G401 (cell line): ENCODE data around the gene DNAH17. TPM values are rescaled to one million over a fixed set of nuclear protein-coding genes. Genes with fewer than 3 reads are reported as not detected.

ENCODE experiments used
- DNase-seq: peaks from one replicate; pipeline ENCODE4 v3.0.0-alpha.2; 2015; ENCODE audit warnings: low spot score
- in situ Hi-C: cut with HindIII; loops from 2 replicates; pipeline ENCODE4 v1.10.0; 2016; ENCODE audit warnings: low sequenced_read_pairs, mixed read lengths
- total RNA-seq: library from RNA; depleted of rRNA; stranded (reverse); fragments of >200 nt; shearing (Covaris generic); gene quantifications from 2 replicates; pipeline ENCODE4 v1.2.3, GENCODE V29; 2014

DNAH17 gene
- total RNA-seq, 1 experiment from 2014 or later, result not detected

DNA sequence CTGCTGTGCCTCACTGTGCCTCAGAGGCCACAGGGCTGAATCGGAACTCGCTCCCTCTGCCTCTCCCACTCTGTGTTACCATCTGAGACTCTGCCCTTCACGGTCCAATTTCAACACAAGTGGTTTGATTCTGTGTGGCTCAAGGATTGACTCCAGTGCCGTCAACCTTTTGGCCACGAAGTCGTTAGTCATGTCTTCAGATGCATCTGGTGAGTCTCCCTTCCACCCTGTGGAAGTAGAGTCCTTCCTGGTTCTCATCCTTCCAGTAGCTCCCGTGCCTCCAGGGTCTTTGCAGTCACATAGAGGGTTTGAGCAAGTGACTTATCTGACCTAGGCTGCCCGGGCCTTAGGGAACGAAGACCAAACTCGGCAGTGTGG is 147.6 kb downstream of the DNAH17 start:
- no peak for DNase-seq
- in situ Hi-C loops, result loop anchor here (25.0 kb wide), 1 partner anchor 167 kb away; no protein-coding TSS in a partner anchor

DNA sequence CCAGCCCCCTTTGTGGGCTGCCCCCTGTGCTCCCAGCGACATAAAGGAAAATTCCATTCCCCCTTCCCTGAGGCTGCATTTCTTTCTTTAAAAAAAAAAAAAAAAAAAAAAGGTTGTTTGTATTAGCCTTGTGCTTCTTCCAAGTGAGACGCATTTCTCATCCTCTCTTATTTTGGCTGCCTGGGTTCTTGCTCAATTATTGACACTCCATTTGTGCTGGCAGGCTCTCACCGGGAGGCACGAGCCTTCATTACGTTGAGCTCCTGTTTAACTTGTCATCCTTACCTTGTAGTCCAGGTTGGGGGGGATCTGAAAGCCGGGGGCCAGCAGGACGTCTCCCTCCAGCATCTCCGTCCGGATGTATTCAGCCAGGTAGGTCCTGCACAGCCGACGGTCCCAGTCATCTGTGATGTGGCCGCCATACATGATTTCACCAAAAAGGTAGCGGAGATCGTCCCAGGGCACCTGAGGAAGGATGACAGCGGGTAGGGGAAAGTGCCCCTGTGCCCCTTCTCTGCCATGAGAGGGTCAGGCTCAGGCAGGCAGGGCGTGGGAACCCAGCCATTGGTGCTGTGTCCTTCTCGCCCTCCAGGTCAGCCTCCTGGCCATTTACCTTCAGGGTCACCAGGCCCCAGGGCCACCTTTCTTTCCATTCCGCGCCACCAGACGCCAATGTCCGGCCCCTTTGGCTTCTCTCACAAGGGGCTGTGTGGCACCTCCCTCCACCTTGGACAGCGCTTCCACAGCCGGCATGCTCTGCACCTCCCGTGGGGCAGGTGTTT is 148.2 kb downstream of the DNAH17 start:
- in situ Hi-C loops, result loop anchor here (25.0 kb wide), 1 partner anchor 167 kb away; no protein-coding TSS in a partner anchor

DNA sequence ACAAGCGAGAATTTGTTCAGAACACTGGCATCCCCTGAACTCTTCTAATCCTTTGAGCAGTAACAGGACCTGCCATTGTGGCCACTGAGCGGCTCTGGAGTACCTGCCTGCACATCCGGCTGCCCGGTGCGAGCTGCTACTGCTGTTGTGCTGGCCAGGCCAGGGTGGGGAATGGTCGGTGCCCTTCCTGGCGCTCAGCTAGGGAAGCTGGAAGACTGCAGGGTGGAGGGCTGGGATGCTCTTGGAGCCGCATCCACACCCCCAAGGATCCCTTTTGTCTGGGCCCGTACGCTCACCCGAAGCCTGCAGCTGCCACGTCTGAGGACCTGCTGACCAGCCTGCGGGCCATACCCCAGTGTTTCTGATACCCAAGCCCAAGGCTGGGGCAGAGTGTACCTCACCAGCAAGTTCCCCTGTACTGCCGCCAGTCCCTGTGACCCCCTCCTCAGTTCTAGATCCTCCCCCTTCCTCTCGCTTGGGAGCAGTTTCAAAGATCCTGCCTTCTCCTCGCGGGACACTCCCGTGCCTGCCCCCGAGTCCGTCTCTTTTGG is 149.1 kb downstream of the DNAH17 start:
- DNase-seq, result no peak
- in situ Hi-C loops, result loop anchor here (25.0 kb wide), 1 partner anchor 166 kb away; no protein-coding TSS in a partner anchor

More for the DNA sequence above, 148.2 kb downstream of the DNAH17 start:
- no peak for DNase-seq

DNA sequence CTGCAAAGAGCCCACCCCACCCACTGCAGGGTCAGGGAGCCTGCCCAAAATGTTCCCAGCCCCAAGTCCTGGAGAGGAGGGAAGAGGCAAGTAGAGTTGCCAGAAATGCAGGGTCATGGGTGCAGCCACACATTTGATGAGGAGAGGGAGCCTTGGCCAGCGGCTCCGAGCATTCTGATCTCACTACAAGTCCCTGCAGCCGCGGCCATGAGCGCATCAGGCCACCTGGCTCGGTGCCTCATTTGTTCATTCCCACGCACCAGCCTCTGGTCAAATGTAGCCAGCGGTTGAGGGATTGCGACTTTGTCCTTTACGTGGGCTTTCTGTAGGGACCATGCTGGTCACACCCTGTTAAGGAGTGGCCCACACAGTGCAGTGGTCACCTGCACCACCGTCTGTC is 150.1 kb downstream of the DNAH17 start:
- in situ Hi-C loops, result loop anchor here (25.0 kb wide), 1 partner anchor 165 kb away; no protein-coding TSS in a partner anchor
- DNase-seq, result no peak

DNA sequence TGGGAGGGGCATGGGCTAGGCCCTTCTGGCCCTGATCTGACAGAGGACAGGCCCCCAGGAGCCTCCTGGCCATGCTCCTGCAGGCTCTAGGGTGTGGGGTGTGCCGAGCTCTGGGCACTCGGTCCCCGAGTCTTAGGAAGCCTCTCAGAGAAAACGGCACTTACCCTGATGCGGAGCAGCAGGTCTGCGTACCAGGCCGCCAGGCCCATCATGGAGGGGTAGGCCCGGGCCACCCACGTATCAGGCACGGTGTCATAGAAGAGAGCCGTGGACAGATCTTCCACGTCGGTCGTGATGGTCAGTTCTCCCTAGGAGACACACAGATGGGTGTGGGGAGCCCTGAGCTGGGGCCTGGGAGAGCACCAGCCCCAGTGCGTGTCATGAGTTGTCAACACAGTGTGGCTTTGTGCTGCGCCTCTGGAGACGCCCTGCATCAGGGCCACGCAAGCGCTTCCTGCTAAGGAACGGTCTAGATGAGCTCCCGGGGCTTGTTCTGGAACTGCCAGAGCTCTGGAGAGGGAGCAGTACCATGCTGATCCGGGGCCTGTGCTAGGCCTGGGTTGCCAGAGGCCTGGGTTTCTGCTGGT is 150.8 kb downstream of the DNAH17 start:
- in situ Hi-C loops, result loop anchor here (25.0 kb wide), 1 partner anchor 164 kb away; no protein-coding TSS in a partner anchor
- DNase-seq, result no peak

DNA sequence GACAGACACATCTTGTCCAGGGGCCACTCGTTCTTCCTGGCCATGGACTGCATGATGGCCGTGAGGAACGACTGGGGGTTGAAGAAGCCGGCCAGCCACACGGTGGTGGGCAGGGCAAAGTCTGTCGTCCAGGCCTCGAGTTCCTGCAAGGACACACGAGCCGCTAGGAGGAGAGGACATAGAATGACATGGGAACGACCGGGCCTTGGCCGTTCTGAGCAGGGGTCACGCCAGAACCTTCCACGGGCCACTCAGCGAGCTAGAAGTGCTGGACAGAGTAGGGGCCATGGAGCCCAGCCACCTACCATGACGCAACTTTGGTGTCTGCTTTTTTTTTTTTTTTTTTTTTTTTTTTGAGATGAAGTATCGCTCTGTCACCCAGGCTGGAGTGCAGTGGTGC is 151.8 kb downstream of the DNAH17 start:
- DNase-seq, result no peak
- in situ Hi-C loops, result loop anchor here (25.0 kb wide), 1 partner anchor 163 kb away; no protein-coding TSS in a partner anchor

DNA sequence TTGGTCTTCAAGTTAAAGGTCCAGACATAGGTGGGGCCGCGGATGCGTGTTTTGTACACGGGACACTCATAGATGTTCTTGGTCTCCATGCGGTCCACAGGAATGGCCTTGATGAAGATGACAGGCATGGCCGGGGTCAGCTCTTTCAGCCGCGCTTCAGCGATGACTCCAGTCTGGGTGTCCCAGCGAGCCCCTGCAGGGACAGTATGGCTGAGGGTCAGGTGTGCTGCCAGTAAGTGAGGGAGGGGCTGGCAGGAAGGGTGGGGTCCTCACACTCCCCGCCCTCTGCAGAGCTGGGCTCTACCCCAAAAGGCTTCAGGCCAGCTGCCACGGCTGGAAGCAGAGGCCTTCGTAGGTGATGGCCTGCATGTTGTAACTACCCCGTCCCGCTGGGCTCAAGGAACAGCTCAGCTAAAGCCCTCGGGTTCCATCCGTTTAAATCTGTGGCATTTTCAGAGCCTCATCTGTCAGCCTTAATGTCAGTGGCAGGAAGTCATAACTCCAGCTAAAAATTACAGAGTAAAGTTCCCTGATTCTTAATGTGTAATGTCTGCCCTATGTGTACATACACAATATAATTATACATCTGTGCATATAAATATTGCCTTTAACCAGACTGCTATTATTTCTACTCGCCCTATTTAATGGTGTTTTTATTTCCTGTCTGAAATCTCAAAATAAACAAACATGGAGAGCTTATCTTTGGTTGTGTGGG is 153.1 kb downstream of the DNAH17 start:
- in situ Hi-C loops, result no loop called here
- no peak for DNase-seq

DNA sequence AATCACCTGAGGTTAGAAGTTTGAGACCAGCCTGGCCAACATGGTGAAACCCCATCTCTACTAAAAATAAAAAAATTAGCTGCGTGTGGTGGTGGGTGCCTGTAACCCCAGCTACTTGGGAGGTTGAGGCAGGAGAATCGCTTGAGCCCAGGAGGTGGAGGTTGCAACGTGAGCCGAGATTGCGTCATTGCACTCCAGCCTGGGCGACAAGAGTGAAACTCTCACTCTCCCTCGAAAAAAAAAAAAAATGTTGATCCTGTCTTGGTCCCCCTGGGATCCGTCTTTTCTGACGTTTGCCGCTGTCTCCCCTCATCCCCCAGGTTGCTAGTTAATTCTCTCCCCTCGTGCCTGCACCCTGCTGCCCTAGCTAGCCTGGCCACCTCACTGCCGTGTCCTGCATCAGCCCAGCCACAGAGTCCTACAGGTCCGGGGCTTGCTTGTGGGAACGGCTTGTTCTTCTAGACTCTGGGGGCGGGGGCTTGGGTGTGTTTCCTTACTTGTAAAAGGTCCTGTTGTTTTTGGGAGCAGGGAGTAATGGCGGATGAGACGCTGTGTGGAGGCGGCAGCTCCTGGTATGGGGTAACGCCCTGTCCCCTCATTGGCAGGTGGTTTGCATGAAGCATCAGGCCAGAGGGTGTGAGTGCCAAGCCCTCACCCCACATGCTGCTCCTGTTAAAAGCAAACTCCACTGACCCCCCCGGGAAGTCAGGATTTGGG is 154.2 kb downstream of the DNAH17 start:
- in situ Hi-C loops, result no loop called here
- no peak for DNase-seq

DNA sequence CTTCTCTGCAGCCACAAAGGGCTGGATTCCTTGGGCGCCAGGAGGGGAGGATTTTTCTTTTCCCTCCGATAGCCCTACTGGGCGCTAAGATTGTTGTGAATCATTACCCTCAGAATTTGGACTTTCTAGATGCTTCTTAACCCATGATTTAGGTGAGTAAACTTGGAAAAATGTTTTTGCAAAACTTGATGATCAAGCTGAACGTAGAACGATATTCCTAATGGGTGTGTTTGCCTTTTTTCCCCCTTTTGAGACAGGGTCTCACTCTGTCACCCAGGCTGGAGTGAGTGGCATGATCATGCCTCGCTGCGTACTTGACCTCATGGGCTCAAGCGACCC is 155.0 kb downstream of the DNAH17 start:
- in situ Hi-C loops, result no loop called here
- no peak for DNase-seq

DNA sequence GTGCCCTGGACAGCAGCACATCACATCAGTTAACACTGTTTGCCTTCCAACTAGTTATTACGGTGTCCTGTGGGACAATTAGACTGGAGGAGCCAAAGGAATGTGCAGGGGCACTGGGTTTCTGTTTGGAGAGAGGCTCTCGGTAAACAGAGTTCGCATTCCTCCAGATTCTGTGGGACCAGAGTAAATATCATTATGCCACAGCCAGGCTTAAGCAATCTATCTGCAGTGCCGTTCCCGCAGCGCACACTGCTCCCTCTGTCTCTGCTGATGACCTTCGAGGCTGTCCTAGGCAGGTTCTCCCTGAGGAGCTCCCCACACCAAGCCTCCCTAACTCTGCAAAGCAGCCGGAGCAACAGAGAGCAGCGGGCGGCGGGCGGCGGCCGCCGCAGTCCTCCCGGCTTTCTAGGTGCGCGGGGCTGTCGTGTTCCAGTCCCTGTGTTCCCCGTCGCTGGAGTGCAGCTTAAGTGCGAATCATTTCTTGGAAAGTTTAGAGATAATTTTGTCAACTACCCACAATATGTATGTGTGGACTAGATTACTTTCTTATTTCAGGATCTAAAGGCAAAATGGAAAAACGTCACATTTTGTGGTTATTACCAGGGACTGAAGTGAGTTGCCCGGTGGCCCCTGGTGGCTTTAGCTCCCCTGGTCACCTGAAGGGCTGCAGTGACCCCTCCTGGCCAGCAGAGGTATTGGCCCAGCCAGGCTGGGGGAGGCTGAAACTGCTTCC is 155.5 kb downstream of the DNAH17 start:
- in situ Hi-C loops, result no loop called here
- DNase-seq, result peak; percentile 67

DNA sequence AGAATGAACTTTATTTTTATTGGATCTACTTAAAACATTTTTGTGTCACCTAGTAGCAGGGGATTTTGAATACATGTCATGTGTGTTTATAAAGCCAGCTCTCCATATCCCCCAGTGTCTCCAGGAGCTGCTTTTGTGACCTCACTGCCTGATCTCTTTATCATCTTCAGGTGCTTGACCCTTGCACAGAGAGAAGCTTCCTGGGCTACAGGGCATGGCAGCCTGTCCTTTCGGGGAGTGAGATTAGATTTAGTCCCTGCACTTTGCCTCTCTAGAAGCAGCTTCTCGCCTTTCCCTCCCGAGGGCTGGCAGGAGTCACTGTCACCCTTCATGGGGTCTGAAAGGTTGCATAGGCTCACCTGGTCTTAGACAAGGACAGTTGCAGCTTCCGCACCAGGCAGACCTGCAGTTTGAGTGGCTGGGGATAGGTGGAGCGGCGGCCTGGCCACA is 156.1 kb downstream of the DNAH17 start:
- DNase-seq, result no peak
- in situ Hi-C loops, result no loop called here

DNA sequence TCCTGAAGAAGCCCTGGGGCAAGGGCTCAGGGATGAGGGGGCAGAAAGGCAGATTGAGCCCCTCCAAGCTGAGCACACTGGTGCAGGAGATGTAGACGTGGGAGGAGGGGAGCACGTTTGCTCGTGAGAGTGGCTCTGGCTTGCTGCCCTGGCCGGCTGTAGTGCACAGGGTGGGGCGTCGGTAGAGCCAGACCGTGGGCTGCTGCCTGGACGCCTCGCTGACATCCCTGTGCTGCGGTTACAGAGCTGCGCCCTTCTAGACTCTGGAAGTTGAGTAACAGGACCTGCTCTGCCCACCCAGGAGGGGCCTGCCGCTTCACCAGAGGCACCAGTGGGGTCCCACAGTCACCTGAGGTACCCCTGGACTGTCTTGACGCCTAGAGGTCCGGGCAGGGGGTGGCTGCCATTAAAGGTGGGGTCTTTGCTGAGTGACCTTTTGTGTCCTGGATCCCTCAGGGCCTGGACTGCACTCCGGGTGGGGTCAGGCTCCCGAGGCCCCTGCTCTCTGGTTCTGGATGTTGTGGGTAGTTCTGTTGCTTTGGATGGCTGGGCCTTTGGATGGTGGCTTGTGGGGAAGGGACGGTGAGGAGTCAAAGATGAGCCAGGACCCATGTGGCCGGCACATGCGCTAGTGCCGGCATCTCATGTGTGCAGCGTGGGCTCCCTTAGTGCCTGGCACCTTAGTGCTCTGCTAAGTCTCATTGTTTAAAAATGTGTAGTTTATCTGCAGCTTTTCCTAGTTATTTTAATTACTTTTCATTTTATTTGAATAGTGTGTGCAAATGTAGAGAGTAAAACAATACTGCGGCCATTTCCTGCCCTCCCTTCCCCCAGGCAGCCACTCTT is 157.0 kb downstream of the DNAH17 start:
- in situ Hi-C loops, result no loop called here
- no peak for DNase-seq

DNA sequence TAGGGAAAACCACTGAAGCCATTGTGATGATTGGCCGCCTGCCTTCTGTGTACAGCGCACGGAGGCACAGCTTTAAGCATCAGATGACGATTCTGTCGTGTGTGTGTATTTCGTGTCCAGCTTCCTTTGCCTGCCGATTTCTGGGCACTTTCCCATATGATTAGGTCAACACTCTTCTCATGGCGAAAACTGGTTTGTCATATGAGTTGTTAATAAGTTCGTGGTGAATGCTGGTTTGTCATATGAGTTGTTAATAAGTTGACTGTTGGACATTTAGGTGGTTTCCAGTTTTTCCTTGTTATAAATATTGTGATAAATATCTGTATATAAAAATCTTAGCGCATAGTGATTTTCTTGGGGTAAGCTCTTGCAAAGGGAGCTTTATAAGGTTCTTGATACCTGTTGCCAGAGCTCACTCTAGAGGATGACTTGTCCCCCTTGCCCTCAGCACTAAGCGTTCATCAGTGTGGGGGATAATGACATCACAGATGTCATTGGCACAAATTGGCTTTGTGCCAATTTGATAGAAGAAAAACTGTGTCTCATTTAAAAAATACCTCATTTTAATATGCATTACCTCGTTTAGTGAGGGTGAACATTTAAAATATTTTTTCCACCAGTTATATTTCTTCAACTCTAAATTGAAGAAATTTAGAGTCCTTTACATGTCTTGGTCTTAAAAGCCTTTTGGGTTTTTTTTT is 158.7 kb downstream of the DNAH17 start:
- no peak for DNase-seq
- in situ Hi-C loops, result no loop called here

DNA sequence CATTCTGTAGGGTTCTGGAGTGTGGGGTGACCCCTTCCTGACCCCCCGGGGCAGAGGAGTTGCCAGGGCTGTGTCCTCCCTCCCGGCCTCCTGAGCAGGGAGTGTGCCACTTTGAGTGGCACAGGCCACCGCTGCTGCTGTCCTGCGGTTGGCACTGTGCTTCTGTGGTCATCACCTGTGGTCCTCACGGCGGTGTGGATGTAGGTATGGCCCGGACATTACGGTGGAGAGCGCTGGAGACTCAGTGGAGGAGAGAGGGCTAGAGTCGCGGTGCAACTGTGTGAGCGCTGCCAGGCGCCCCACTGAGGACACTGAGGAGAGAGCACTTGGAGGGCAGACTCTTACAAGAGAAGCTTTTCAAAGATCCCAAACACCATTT is 159.7 kb downstream of the DNAH17 start:
- no peak for DNase-seq
- in situ Hi-C loops, result no loop called here

DNA sequence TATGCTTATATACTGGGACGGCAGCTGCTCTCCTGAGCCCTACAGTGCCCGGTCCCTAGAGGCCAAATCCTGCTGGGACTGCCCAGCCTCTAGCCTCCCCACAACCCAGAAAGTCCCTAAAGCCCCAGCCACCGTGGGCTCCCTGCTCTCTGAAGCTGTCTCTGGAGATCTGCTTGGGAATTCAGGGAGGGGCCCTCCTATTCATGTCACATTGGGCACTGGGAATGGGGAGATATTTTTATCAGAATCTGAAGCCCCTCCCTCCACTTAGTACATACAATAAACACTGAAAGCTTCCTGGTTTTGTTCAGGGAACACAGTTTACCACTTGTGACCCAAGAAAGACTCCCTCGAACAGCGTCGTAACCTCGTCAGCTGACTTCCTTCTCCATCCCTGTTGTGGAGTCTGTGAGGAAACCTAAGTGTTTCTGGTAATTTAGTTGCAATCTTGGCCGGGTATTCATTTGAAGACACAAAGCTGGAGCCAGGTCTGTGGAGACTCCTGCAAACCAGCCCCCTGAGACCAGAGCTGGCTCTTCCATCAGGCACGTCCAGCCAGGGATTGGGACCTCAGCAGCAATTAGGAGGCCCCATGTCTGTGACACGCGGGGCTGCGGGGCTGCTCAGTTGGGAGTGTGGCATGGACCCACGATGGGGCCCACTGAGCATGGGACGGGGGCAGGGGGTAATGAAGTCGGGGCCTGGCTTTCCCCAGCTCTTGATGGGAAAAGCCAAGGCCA is 160.2 kb downstream of the DNAH17 start:
- in situ Hi-C loops, result no loop called here
- no peak for DNase-seq
